ENCODE data around the gene MOCS1.
"Not testable (repeated sequence)": the region's sequence is repeated elsewhere in the genome, so short reads cannot be mapped to it uniquely, and the experiment has no call there.

The MOCS1 gene

DNA sequence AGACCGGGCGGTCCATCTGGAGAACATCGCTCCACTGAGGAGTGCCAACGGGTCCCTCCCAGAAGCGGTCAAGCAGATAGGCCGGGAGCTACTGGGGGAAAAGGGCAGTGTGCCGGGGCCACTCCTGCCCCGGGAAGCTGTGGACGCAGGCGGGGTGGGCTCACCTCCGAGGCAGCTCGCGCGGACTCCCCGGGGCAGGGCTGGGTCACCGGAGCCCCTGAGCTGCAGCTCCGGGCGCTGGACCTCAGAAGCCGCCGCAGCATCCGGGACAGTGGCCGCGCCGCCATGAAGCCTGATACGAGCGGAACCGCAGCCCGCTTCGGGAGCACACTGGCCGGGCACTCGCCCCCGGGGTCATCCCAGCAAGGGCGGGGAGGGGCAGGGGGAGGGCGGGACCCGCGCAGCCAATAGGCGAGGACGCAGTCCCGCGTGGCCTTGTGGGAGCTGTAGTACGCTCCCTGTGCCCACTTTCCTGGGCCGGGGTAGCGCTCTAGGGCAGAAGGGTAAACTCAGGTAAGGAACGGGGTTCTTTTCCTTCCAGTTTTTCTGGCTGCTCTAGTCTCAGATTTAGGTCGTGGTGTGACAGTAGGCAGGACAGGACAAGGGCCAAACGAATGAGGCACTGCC lies at the start of gene MOCS1:
Gene MOCS1 (minus strand): TSS at position 332 of the 627 bp plus-strand sequence. CDS start 45 bp downstream, at position 287.
- DNase-seq: peak; percentile 33 to 64

GRCh38 chr6:39984051-39984450 lies 49.8 kb upstream of the MOCS1 start:
- DNase-seq: no peak

DNA sequence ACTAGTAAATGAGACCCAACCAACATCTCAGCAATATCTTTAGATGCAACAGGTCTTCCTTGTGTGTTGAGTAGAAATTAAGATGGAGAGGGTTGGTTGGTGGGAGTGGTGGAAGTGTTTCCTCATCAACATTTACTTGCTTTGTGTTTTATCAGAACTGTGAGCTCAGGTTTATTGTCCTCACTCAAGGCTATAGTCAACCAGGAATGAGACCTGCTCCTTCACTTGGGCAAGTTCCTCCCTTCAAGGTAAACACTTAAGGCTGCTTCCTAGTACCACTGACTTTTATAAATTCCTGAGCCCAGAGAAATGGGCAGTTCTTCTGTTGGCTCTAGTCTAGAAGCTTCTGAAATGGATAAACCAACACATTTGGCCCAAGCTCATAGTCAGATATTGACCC lies 48.9 kb upstream of the MOCS1 start:
- no peak for DNase-seq

- DNase-seq: no peak
Measured at GRCh38 chr6:39982720-39983119, 48.5 kb upstream of the MOCS1 start.

- DNase-seq: no peak
Measured at GRCh38 chr6:39980839-39981580, 46.7 kb upstream of the MOCS1 start.

GRCh38 chr6:39979461-39980328 lies 45.4 kb upstream of the MOCS1 start:
- DNase-seq: no peak

DNA sequence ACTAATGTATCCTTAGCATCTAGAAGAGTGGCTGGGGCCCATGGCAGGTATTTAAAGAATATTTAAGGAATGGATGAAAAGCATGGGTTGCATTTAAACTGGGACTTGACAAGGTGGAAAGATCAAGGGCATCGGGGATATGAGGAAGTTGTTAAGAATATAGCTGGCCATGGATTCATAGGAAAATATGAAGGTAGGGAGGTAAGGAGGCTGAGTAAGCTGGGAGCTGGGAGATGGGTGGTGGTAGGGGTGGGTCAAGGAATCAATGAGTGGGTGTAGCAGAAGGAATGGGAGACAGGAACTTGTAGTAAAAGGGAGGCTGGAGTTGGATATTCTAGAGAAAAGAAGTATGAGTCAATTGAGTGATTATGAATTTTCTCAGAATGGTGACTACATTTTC lies 44.0 kb upstream of the MOCS1 start:
- DNase-seq: no peak

DNA sequence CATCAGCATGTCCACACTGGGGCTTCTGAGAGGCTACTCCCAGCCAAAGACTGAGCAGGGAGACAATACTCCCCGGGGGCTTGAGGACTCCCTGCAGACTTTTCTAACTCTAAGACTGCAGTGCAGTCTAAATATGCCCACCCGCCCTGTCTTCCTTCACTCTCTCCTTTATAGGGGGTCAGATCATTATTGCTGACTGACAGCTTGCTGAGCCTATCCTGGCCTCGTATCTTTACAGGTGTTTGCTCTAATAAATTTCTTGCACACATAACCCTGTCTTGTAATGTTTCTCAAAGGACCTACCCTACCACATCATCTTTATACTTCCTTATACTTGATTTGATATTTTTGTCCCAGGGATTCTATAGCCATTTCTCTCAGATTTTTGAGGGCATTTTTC lies 39.4 kb upstream of the MOCS1 start:
- no peak for DNase-seq

DNA sequence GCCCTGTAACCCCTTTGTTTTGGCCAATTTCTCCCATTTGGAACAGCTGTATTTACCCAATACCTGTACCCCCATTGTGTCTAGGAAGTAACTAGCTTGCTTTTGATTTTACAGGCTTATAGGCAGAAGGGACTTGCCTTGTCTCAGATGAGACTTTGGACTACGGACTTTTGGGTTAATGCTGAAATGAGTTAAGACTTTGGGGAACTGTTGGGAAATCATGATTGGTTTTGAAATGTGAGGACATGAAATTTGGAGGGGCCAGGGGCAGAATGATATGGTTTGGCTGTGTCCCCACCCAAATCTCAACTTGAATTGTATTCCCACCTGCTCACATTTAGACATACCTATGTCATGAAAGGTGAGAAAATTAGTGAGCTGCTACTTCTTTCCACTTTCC lies 38.5 kb upstream of the MOCS1 start:
- DNase-seq: not testable (repeated sequence)

GRCh38 chr6:39971131-39971530 lies 36.9 kb upstream of the MOCS1 start:
- DNase-seq: not testable (repeated sequence)

DNA sequence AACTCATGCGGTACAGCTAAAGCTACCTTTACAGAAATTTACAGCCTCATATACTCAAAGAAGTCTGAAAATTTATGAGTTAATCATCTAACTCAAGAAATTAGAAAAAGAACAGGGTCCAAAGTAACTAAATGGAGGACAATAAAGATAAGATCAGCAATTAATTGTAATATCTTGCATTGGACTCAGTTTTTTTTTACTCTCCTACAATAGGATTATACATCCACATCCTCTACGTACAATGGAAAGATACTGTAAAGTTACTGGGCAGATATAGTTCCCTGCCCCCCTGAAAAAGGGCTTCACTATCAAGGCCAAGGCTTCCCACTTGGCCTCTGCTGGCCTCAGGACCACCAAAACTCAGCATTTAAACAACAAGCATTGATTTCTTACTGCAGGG lies 31.5 kb upstream of the MOCS1 start:
- no peak for DNase-seq

DNA sequence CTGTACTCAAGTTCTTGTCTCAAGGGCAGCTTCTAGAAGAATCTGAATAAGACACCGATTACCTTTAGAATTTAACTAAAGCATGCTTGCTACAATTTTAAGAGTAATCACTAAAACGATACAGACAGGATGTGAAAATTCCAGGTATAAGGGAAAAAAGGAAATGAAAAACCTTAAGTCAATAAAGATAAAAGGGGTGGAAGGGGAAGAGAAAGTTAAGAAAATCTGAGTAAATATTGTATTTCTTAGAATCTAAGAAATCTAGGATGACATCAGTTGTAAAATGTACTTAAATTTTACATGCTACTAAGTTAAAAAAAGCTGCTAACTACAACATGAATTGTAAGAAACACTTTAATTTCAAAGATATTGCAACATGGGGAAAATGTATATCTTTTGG lies 30.3 kb upstream of the MOCS1 start:
- DNase-seq: no peak

DNA sequence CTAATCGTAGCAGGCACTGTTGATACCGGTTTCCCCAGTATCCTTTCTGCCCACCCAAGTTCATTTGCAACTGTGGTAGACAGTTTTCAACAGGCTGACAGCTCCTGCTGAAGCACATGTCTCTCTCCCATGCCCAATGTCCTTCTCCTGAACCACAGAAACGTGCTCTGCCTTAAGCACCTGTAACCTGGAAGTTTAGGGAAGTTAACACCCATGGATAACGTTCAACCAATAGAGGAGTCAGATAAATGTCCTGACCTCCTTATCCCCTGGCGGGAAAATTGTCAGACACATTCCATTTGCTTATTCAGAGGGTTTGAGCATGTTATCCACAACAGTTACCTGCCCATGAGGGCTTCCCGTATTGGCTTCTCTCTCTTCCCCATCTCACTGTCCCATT lies 29.8 kb upstream of the MOCS1 start:
- DNase-seq: no peak

DNA sequence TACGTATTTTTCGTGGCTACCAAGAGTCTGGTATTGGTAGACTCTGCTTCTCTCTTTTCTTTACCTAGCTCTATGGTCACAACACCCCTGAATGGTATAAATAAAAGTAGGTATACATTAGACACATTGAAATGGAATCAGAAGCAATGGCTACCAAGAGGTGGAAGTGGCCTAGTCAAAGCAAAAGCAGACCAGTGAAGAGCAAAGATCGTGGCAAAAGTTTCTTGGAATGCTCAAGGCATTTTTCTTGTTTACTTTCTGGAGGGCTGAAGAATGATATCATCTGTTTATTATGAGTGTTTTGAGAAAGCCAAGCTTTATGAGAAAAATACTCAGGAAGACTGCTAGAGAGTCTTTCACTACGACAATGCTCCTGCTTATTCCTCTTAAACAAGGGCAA lies 28.6 kb upstream of the MOCS1 start:
- no peak for DNase-seq

DNA sequence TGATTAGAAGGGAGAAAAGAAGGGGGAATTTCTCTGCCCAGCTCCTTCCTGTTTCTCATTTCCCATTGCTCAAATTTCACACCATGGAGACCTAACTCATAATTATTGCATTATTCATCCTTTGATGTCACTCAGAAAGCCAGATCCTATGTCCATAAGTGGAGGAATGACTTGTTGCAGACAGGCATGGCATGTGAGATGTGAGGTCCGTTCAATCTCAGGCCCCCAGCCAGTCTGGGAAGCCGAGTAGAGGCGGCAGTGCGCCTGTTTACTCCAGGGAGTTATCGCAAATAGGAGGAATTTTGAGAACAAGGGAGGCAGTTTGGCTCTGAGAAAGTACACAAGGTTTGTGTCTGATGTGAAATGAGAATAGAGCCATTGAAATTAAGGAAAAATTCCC lies 26.9 kb upstream of the MOCS1 start:
- DNase-seq: no peak

DNA sequence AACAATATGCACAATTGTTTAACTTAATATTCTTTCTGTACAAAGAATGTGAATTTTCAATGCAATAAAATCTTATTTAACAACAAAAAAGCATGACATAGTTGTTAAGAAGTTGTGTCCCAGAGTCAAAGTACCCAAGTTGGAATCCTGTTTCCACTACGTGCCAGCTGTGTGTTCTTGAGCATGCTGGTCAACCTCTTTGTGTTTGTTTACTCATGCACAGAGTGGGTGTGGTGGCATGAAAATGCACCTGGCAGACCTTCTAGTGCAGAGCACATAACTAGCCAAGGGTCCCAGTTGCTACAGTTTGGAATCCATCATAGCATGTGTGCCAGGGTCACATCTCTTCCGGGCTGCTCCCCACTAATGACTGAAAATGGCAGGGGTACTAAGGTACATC lies 24.7 kb upstream of the MOCS1 start:
- no peak for DNase-seq

GRCh38 chr6:39956936-39957335 lies 22.7 kb upstream of the MOCS1 start:
- DNase-seq: no peak

GRCh38 chr6:39953076-39953618 lies 18.9 kb upstream of the MOCS1 start:
- DNase-seq: no peak

DNA sequence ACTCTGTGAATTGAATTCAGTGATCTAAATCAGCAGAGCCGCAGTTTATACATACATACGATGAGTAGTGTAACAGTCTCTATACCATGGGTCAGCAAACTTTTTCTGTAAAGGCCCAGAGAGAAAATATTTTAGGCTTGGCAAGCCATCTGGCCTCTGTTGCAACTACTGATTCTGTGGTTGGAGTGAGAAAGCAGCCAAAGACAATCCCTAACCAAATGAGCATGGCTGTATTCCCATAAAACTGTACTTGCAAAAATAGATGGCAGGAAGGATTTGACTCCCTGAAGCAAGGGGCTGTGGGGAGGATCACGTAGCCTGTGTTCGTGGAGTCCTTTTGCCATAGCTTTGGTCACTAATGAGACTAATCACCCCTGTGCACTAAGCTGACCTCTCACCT lies 17.9 kb upstream of the MOCS1 start:
- no peak for DNase-seq

GRCh38 chr6:39951716-39952115 lies 17.5 kb upstream of the MOCS1 start:
- no peak for DNase-seq

DNA sequence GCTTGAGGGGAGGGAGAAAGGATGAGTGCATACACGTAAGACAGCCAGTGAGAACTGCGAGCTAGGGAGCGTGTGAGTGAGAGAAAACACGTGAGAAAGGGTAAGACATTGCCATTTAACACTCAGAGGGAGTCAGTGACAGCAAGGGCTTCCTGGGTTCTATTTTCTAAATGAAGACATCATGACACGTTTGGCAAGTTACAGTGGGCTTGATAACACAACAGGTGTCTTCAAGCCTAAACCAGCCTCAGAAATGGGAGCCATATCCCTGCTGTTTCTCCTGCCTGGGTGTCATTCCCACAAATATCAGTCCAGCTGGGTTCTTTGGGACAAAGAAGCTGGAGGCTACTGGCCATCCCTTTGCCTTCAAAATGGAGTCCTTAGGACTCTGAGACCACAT lies 16.9 kb upstream of the MOCS1 start:
- DNase-seq: no peak

DNA sequence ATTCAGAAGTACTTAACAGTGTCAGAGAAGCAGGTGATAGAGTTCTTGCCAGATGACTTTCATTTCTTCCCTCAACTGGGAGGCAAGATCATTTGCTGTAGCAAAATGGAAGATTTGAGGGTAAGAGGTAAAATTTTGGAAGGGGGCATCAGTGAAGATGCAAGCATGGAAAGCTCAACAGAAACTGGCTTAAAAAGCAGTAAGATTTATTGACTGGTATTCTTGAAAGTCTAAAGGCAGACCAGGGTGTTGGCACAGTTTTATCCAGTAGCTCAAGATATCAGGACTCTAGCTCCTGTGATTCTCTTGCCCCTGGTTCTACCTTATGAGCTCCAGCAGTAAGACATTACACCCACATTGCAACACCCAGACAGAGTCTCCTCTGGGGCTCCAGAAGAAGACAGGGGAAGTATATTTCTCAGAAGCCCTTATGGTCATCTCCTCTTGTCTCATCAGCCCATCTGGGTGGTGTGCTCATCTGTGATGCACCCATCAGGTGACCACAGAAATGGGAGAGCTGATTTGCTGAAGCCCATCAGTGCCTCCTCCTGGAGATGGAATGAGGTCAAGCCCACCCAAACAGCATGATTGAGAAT lies 16.0 kb upstream of the MOCS1 start:
- DNase-seq: no peak

DNA sequence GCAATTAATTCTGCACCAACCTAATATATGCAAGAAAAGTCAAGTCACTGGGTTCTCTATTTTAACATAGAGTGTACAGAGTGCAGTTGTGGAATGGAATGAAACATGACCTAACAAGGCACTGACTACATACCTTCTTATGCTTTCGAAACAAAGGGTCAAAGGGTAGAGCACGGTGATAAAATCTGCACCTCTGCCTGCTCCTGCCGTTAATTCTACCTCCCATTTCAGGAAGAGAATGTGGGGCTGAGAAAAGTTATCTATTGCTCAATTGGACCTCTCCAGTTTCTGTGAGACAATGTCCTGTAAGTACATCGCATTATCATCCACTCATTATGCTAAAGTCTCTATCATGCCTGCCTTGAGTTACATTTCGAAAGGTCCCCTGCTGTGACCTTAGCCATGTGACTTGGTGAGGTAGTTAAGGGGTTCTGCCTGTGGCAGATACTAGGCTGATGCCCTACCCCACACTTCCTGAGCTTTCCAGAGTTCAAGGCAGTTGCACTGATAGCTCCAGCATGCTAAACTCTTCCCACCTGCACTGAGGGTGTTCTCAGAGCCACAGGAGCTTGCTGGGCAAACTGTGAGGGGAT lies 14.0 kb upstream of the MOCS1 start:
- no peak for DNase-seq
